A673 (cell line): ENCODE measurements around the gene MATR3. TPM values are rescaled to one million over a fixed set of nuclear protein-coding genes. Genes with fewer than 3 reads are reported as not detected.
A peak's percentile ranks its signal among the peaks of the same experiment; 100 is the strongest.

Source experiments
- BruUV-seq: library from RNA; stranded (reverse); fragments of 400-500 nt; replicated peaks from 2 replicates; lab custom pipeline; 2021; lab: Mats Ljungman, UMichigan
- CTCF ChIA-PET: fragments of 300-600 bp; sonication (Branson Sonifier 250); formaldehyde crosslinking; loops from one replicate; lab custom pipeline; 2022; ENCODE audit warnings: antibody characterized with exemption; lab: Charles Lee
- POLR2A ChIA-PET: fragments of 300-600 bp; sonication (Branson Sonifier 250); formaldehyde crosslinking; loops from one replicate; lab custom pipeline; 2022; ENCODE audit warnings: antibody characterized with exemption; ENCODE audit not compliant: low non-redundant PET; lab: Charles Lee
- DNase-seq: peaks from one replicate; pipeline ENCODE4 v3.0.0-alpha.2; 2015; ENCODE audit warnings: low spot score
- H3K27ac ChIP-seq: fragments of 200-600 bp; sonication (generic); 2 replicates; pipeline ENCODE4 v1.5.1; 2016; ENCODE audit warnings: mixed run types, low read depth, mild to moderate bottlenecking, mixed read lengths, antibody characterized with exemption, low read length; ENCODE audit not compliant: poor library complexity, severe bottlenecking
- H3K27me3 ChIP-seq: fragments of 200-600 bp; sonication (generic); replicated peaks from 2 replicates; pipeline ENCODE4 v1.6.1; 2017; ENCODE audit warnings: mixed run types, low read depth, mild to moderate bottlenecking, mixed read lengths, antibody characterized with exemption, low read length; ENCODE audit not compliant: insufficient read depth, poor library complexity
- H3K36me3 ChIP-seq: fragments of 200-600 bp; sonication (generic); 2 replicates; pipeline ENCODE4 v1.6.1; 2016; ENCODE audit warnings: mixed run types, mild to moderate bottlenecking, mixed read lengths, antibody characterized with exemption, low read length; ENCODE audit not compliant: insufficient read depth, poor library complexity, severe bottlenecking
- H3K4me1 ChIP-seq: fragments of 200-600 bp; sonication (generic); 2 replicates; pipeline ENCODE4 v1.6.1; 2017; ENCODE audit warnings: mixed run types, mild to moderate bottlenecking, mixed read lengths, antibody characterized with exemption, low read length; ENCODE audit not compliant: insufficient read depth, poor library complexity, severe bottlenecking
- H3K4me3 ChIP-seq: fragments of 200-600 bp; sonication (generic); 2 replicates; pipeline ENCODE4 v1.5.1; 2016; ENCODE audit warnings: low read depth, mixed run types, mild to moderate bottlenecking, mixed read lengths, low read length; ENCODE audit not compliant: poor library complexity, severe bottlenecking
- H3K9me3 ChIP-seq: fragments of 200-600 bp; sonication (generic); 2 replicates; pipeline ENCODE4 v1.6.1; 2016; ENCODE audit warnings: mixed run types, low read depth, mild to moderate bottlenecking, mixed read lengths, antibody characterized with exemption, low read length; ENCODE audit not compliant: poor library complexity, severe bottlenecking
- EZH2 ChIP-seq: fragments of 200-600 bp; sonication (generic); IDR thresholded peaks from 2 replicates; pipeline ENCODE4 v1.6.1; 2017; ENCODE audit warnings: borderline replicate concordance, low read depth, mild to moderate bottlenecking, mixed read lengths, antibody characterized with exemption, low read length; ENCODE audit not compliant: poor library complexity, severe bottlenecking
- intact Hi-C: fragments of 100-400 bp; cut with micrococcal nuclease; formaldehyde crosslinking; loops from one replicate; pipeline ENCODE4 v1.10.0; 2022; ENCODE audit not compliant: unreplicated experiment
- total RNA-seq: library from RNA; stranded (reverse); gene quantifications from 2 replicates; pipeline ENCODE4 v1.2.3, GENCODE V29; 2021
- TF ChIP-seq, protein P1 (sequence below): fragments of 300-800, 200-600 bp; sonication (generic); conservative IDR thresholded peaks from 2 replicates; pipeline ENCODE4 v1.5.1; 2017; ENCODE audit warnings: low read depth, mild to moderate bottlenecking, antibody characterized with exemption, low read length, moderate library complexity, mixed read lengths

MATR3 gene
- total RNA-seq, 1 experiment from 2014 or later, result 286 TPM

GRCh38 chr5:139285651-139286392 lies 7.7 kb upstream of the MATR3 start:
- ChIA-PET CTCF (no interaction called here), POLR2A (no interaction called here)
- peak overlapping the region; percentile 17 for H3K27ac ChIP-seq
- no peaks in the 10 kb centered on the region for H3K27me3 ChIP-seq
- H3K4me1 ChIP-seq, result peaks cover 12% of the 10 kb centered on the region
- DNase-seq, result no peak
- H3K4me3 ChIP-seq, result no peak overlapping the region
- H3K9me3 ChIP-seq, result no peaks in the 10 kb centered on the region
- BruUV-seq, result no TSS peak
- TF ChIP-seq, protein P1, sequence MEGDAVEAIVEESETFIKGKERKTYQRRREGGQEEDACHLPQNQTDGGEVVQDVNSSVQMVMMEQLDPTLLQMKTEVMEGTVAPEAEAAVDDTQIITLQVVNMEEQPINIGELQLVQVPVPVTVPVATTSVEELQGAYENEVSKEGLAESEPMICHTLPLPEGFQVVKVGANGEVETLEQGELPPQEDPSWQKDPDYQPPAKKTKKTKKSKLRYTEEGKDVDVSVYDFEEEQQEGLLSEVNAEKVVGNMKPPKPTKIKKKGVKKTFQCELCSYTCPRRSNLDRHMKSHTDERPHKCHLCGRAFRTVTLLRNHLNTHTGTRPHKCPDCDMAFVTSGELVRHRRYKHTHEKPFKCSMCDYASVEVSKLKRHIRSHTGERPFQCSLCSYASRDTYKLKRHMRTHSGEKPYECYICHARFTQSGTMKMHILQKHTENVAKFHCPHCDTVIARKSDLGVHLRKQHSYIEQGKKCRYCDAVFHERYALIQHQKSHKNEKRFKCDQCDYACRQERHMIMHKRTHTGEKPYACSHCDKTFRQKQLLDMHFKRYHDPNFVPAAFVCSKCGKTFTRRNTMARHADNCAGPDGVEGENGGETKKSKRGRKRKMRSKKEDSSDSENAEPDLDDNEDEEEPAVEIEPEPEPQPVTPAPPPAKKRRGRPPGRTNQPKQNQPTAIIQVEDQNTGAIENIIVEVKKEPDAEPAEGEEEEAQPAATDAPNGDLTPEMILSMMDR, result no peak
- no peak for TF ChIP-seq EZH2
- intact Hi-C loops, result no loop called here
- H3K36me3 ChIP-seq, result peaks cover 60% of the 10 kb centered on the region

GRCh38 chr5:139287890-139288635 lies 5.5 kb upstream of the MATR3 start:
- no peak overlapping the region for H3K4me3 ChIP-seq
- TF ChIP-seq, protein P1, result peak; percentile 31; the same call in 1 of the 2 replicates
- TF ChIP-seq EZH2, result no peak
- peaks cover 40% of the 10 kb centered on the region for H3K36me3 ChIP-seq
- H3K27ac ChIP-seq, result no peak overlapping the region
- no peaks in the 10 kb centered on the region for H3K9me3 ChIP-seq
- H3K27me3 ChIP-seq, result no peaks in the 10 kb centered on the region
- ChIA-PET CTCF (interaction anchor here (0.5 to 0.7 kb wide), 2 partner anchors 25 to 80 kb away, joined by 3 to 5 read pairs; no protein-coding TSS in a partner anchor), POLR2A (interaction anchor here (0.7 kb wide), 1 partner anchor 838 kb away, joined by 8 read pairs; no protein-coding TSS in a partner anchor)
- H3K4me1 ChIP-seq, result no peaks in the 10 kb centered on the region
- no peak for DNase-seq
- no TSS peak for BruUV-seq
- intact Hi-C loops, result no loop called here

DNA sequence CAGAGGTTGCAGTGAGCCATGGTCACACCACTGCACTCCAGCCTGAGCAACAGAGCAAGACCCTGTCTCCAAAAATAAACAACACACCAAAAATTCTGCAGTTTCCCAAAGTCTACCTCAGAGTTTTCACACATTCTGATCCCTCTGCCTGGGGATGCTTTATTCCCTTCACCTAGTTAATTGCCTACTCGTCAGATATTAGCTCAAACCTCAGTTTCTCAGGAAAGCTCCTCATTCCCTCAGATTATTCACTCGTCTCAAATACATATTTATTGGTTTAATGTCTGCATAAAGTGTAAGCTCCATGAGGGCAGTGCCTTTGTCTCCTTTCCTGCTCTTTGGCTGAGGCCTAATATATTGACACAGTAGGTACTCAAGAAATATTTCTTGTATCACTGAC lies 2.5 kb upstream of the MATR3 start:
- Histone ChIP-seq H3K27ac (no peak overlapping the region), H3K4me1 (peaks cover 5% of the 10 kb centered on the region), H3K36me3 (peaks cover 10% of the 10 kb centered on the region), H3K27me3 (no peaks in the 10 kb centered on the region), H3K4me3 (no peak overlapping the region), H3K9me3 (no peaks in the 10 kb centered on the region)
- POLR2A ChIA-PET, result interaction anchor here (0.6 kb wide), 1 partner anchor 952 kb away, joined by 3 read pairs; no protein-coding TSS in a partner anchor
- no TSS peak for BruUV-seq
- CTCF ChIA-PET, result no interaction called here
- no peak for DNase-seq
- TF ChIP-seq, protein P1, result no peak
- TF ChIP-seq EZH2, result no peak
- intact Hi-C loops, result no loop called here
